BLaER1 treated with 17β-estradiol and CSF1 and Interleukin-3, amounts not matched to agents 10 nM and 100 nM (cell line): ENCODE data around the gene TSKS.
"Not testable (repeated sequence)": the region's sequence is repeated elsewhere in the genome, so short reads cannot be mapped to it uniquely, and the experiment has no call there.

Experiments
- H3K27ac ChIP-seq, 11 experiments: shearing (Covaris generic); formaldehyde crosslinking; 2 replicates each; pipeline ENCODE4 v1.8.1; 2022
- H3K27me3 ChIP-seq, 11 experiments: shearing (Covaris generic); formaldehyde crosslinking; 2 replicates each; pipeline ENCODE4 v1.8.1; 2022
- H3K36me3 ChIP-seq, 11 experiments: shearing (Covaris generic); formaldehyde crosslinking; 2 replicates each; pipeline ENCODE4 v1.8.1; 2022
- H3K4me1 ChIP-seq, 10 experiments: shearing (Covaris generic); formaldehyde crosslinking; 2 replicates each; pipeline ENCODE4 v1.8.1; 2022
- H3K4me2 ChIP-seq, 11 experiments: shearing (Covaris generic); formaldehyde crosslinking; 2 replicates each; pipeline ENCODE4 v1.8.1; 2022
- H3K4me3 ChIP-seq, 10 experiments: shearing (Covaris generic); formaldehyde crosslinking; 2 replicates each; pipeline ENCODE4 v1.8.1; 2022
- H3K9ac ChIP-seq, 11 experiments: shearing (Covaris generic); formaldehyde crosslinking; 2 replicates each; pipeline ENCODE4 v1.8.1; 2022
- H3K9me3 ChIP-seq, 11 experiments: shearing (Covaris generic); formaldehyde crosslinking; replicated peaks in 1 of 11; 2 replicates each; pipeline ENCODE4 v1.8.1; 2022
- H4K20me1 ChIP-seq, 11 experiments: shearing (Covaris generic); formaldehyde crosslinking; 2 replicates each; pipeline ENCODE4 v1.8.1; 2022
- Cebpa-rat ChIP-seq, 11 experiments: shearing (Covaris generic); IDR thresholded peaks; 2 replicates each; pipeline ENCODE4 v1.8.1; 2022

The TSKS gene

DNA sequence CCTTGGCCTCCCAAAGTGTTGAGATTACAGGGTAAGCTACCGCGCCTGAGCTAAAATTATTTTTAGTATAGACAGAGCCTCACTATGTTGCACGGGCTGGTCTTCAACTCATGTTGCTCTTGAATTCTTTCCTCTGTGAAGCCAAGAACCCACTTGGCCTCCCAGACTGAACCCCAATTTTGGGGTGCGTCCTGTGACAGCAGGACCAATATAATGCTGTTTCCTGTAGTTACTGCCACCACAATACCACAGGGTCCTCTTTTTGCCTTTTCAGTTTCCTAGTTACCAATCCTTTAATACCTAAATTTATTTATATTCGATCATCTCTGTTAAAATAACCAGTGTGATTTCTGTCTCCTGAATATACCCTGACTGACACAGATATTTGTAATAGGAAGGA, 32.9 kb downstream of the TSKS start:
- Histone ChIP-seq H3K4me3 (no peak overlapping the region), H3K27me3 (no peaks in the 10 kb centered on the region), H4K20me1 (no peaks in the 10 kb centered on the region), H3K4me2 (0 out of 22 replicates have a peak overlapping the region, but pooled peaks of 1 of the 11 experiments have one; percentile 15), H3K9ac (no peak overlapping the region), H3K4me1 (peaks cover 0 to 9% (median 0%) of the 10 kb centered on the region in 10 experiments; a peak in 3 of 20 replicates), H3K27ac (no peak overlapping the region), H3K36me3 (no peaks in the 10 kb centered on the region), H3K9me3 (peaks cover 0 to 5% (median 0%) of the 10 kb centered on the region in 11 experiments; a peak in 1 of 22 replicates)
- no peak for TF ChIP-seq Cebpa-rat (IDR thresholded peaks at IDR 0.05)

DNA sequence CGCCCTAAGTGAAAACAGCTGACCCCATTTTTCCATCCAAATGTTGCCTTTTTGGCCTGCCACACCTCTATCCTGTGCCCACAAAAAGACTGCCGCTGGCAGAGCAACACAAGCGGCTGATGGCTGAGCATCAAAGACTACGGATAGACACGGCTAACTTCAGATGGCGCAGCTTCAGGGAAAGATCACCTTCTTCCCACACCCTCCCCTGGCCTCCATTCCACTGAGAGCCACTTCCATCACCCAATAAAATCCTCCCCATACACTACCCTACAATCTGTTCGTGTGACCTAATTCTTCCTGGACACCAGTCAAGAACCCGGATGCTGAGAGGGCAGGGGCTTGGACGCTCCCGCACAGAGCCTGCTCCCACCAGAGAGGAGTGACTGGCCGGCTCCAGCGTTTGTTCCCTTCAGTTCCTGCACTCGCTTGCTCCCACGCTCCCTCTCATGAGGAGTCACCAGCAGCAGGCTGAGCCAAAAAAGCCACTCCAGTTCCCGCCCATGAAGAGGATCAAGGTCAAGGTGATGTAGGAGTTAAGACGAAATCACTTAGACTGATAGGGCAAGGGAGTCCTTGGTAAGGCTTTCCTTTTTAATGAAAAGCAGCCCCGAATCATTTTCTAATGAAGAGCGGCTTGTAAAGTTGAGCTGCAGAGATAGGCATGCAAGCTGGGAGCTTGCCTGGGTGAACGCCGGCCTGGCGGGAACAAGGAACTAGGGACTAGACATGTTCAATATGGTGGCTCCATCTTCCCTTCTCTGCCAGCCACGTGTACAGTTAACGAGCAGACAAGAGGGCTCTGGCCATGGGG, 35.7 kb downstream of the TSKS start:
- no peak overlapping the region for H3K27ac ChIP-seq
- no peak overlapping the region for H3K9ac ChIP-seq
- no peak for TF ChIP-seq Cebpa-rat (IDR thresholded peaks at IDR 0.05)
- H3K4me1 ChIP-seq: peaks cover 0 to 9% (median 0%) of the 10 kb centered on the region in 10 experiments; a peak in 3 of 20 replicates
- H3K27me3 ChIP-seq: no peaks in the 10 kb centered on the region
- no peaks in the 10 kb centered on the region for H4K20me1 ChIP-seq
- H3K4me3 ChIP-seq: no peak overlapping the region
- H3K4me2 ChIP-seq: no peak overlapping the region
- peaks cover under 1 to 17% (median 5%) of the 10 kb centered on the region in 11 experiments; a peak in 16 of 22 replicates for H3K9me3 ChIP-seq
- H3K36me3 ChIP-seq: no peaks in the 10 kb centered on the region

DNA sequence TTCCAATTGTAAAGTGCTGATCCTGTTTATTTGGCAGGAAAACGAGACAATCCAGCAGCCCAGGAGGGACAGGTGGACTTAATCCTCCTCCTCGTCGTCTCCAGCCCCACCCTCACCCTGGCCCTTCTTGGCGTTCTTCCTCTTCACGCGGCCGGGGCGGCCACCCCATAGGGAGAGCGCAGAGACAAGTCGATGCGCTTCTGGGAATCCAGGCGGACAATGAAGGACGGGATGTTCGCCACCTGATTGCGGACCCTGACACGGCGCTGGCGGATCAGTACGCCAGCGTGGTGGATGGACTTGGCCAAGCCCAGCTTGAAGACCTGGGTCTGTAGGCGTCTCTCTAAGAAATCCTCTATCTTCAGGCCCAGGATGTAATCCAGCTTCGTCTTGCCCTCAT, 43.7 kb downstream of the TSKS start:
- H3K36me3 ChIP-seq, H3K27ac ChIP-seq, H3K9ac ChIP-seq, H3K4me2 ChIP-seq, H4K20me1 ChIP-seq, H3K4me3 ChIP-seq, H3K27me3 ChIP-seq: not testable (repeated sequence)
- H3K4me1 ChIP-seq: peaks cover 0 to 22% (median 14%) of the 10 kb centered on the region in 10 experiments; a peak in 17 of 20 replicates
- peaks cover 4 to 35% (median 16%) of the 10 kb centered on the region in 11 experiments; a peak in 18 of 22 replicates for H3K9me3 ChIP-seq

GRCh38 chr19:49718991-49719390, 44.1 kb downstream of the TSKS start:
- Histone ChIP-seq H4K20me1 (no peaks in the 10 kb centered on the region), H3K36me3 (no peaks in the 10 kb centered on the region), H3K27me3 (no peaks in the 10 kb centered on the region), H3K9ac (no peak overlapping the region), H3K4me1 (peaks cover 0 to 22% (median 14%) of the 10 kb centered on the region in 10 experiments; a peak in 17 of 20 replicates), H3K4me3 (no peak overlapping the region), H3K4me2 (no peak overlapping the region), H3K27ac (peak overlapping the region in 1 of 11 experiments; percentile 20; a peak in 1 of 22 replicates), H3K9me3 (peaks cover 4 to 35% (median 16%) of the 10 kb centered on the region in 11 experiments; a peak in 18 of 22 replicates)
- TF ChIP-seq Cebpa-rat (IDR thresholded peaks at IDR 0.05): no peak

- TF ChIP-seq Cebpa-rat (IDR thresholded peaks at IDR 0.05): no peak
- Histone ChIP-seq H3K9ac (no peak overlapping the region), H3K27me3 (no peaks in the 10 kb centered on the region), H3K27ac (peak overlapping the region in 1 of 11 experiments; percentile 20; a peak in 1 of 22 replicates), H3K36me3 (no peaks in the 10 kb centered on the region), H3K9me3 (peaks cover 4 to 34% (median 16%) of the 10 kb centered on the region in 11 experiments; a peak in 18 of 22 replicates), H4K20me1 (no peaks in the 10 kb centered on the region), H3K4me3 (no peak overlapping the region), H3K4me2 (no peak overlapping the region), H3K4me1 (peaks cover 0 to 22% (median 14%) of the 10 kb centered on the region in 10 experiments; a peak in 17 of 20 replicates)
Observed at GRCh38 chr19:49718511-49718910, 44.6 kb downstream of the TSKS start.

DNA sequence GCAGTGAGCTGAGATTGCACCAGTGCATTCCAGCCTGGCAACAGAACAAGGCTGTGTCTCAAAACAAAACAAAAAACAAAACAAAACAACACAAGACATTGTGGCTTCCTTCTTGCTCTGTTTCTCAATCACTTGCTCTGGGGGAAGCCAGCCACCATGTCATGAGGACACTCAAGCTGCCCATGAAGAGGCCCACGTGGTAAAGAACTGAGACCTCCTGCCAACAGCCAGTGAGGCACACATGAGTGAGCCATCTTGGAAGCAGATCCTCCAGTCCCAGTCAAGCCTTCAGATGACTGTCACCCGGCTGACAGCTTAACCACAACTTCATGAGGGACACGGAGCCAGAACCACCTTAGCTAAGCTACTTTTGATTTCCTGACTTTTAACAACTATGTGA, 47.0 kb downstream of the TSKS start:
- no peaks in the 10 kb centered on the region for H3K27me3 ChIP-seq
- H3K9me3 ChIP-seq: peaks cover 0 to 11% (median 0%) of the 10 kb centered on the region in 11 experiments; a peak in 4 of 22 replicates
- peaks cover 0 to 27% (median 14%) of the 10 kb centered on the region in 10 experiments; a peak in 17 of 20 replicates for H3K4me1 ChIP-seq
- TF ChIP-seq Cebpa-rat (IDR thresholded peaks at IDR 0.05): no peak
- no peaks in the 10 kb centered on the region for H4K20me1 ChIP-seq
- no peak overlapping the region for H3K4me3 ChIP-seq
- no peaks in the 10 kb centered on the region for H3K36me3 ChIP-seq
- H3K4me2 ChIP-seq: peak overlapping the region in 3 of 11 experiments; percentile 9 to 17 (median 15); a peak in 4 of 22 replicates
- H3K9ac ChIP-seq: no peak overlapping the region
- H3K27ac ChIP-seq: peak overlapping the region in 2 of 11 experiments; percentile 42 to 49; a peak in 3 of 22 replicates

DNA sequence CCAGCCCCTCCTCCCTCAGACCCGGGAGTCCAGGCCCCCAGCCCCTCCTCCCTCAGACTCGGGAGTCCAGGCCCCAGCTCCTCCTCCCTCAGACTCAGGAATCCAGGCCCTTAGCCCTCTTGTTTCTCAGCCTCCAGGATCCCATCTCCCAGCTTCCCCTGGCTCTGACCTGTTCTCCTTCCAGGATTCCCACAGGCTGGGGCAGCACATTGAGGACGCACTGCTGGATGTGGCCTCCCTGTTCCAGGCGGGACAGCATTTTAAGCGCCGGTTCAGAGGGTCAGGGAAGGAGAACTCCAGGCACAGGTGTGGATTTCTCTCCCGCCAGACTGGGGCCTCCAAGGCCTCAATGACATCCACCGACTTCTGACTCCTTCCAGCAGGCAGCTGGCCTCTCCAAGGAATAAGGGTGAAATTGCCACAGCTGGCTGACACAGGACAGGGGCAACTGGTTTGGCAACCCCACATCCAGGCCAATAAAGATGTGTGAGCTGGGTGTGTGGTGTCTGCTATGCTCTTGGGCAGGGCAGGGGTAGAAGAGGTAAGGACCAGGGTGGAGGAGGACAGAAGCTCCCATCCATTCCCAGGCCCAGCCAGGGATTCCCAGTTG, 49.8 kb downstream of the TSKS start:
- H3K4me1 ChIP-seq: peaks cover 0 to 27% (median 14%) of the 10 kb centered on the region in 10 experiments; a peak in 17 of 20 replicates
- H3K27ac ChIP-seq: no peak overlapping the region
- no peak for TF ChIP-seq Cebpa-rat (IDR thresholded peaks at IDR 0.05)
- no peaks in the 10 kb centered on the region for H3K36me3 ChIP-seq
- H4K20me1 ChIP-seq: no peaks in the 10 kb centered on the region
- no peak overlapping the region for H3K9ac ChIP-seq
- no peak overlapping the region for H3K4me2 ChIP-seq
- H3K27me3 ChIP-seq: no peaks in the 10 kb centered on the region
- H3K9me3 ChIP-seq: peaks cover 0 to 11% (median 0%) of the 10 kb centered on the region in 11 experiments; a peak in 4 of 22 replicates
- no peak overlapping the region for H3K4me3 ChIP-seq

DNA sequence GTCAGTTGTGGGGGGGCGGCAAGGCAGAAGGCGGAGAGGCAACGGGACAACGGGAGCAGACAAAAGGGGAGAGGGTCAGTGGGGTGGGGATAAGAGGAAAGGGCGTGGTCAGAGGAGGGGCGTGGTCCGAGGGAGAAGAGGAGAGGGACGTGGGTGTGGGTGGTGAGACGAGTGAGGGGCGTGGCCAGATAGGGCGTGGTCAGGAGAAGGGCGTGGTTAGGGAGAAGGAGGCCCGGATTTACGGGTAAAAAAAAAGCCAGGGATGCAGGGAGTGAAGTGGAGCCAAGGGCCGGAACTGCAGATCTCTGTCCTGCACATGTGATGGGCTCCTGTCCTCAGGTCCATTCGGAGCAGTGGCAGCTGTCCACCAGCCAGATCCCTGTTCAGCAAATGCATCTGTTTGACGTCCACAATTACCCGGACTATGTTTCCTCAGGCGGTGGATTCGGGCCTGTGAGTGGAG, 50.7 kb downstream of the TSKS start:
- H3K9ac ChIP-seq: no peak overlapping the region
- H3K4me2 ChIP-seq: no peak overlapping the region
- H3K4me1 ChIP-seq: peaks cover 0 to 21% (median 9%) of the 10 kb centered on the region in 10 experiments; a peak in 15 of 20 replicates
- H3K27me3 ChIP-seq: no peaks in the 10 kb centered on the region
- H3K4me3 ChIP-seq: no peak overlapping the region
- H4K20me1 ChIP-seq: no peaks in the 10 kb centered on the region
- H3K9me3 ChIP-seq: peaks cover 0 to 11% (median 0%) of the 10 kb centered on the region in 11 experiments; a peak in 4 of 22 replicates
- H3K27ac ChIP-seq: no peak overlapping the region
- TF ChIP-seq Cebpa-rat (IDR thresholded peaks at IDR 0.05): no peak
- no peaks in the 10 kb centered on the region for H3K36me3 ChIP-seq

- Histone ChIP-seq H3K9me3 (no peaks in the 10 kb centered on the region; a peak in 1 of 22 replicates), H3K27me3 (no peaks in the 10 kb centered on the region), H3K4me2 (no peak overlapping the region), H4K20me1 (no peaks in the 10 kb centered on the region), H3K36me3 (no peaks in the 10 kb centered on the region), H3K27ac (no peak overlapping the region), H3K4me3 (no peak overlapping the region), H3K4me1 (peaks cover 0 to 4% (median 0%) of the 10 kb centered on the region in 10 experiments; a peak in 1 of 20 replicates), H3K9ac (no peak overlapping the region)
- TF ChIP-seq Cebpa-rat (IDR thresholded peaks at IDR 0.05): no peak
Observed at GRCh38 chr19:49710372-49710951, 52.6 kb downstream of the TSKS start.
